UCSD-AML1 (cell line): ENCODE measurements around the gene ST6GALNAC3.

Experiments
- DNase-seq: peaks from one replicate; lab custom pipeline; 2025; ENCODE audit not compliant: unreplicated experiment; lab: John Stamatoyannopoulos, UW

Gene ST6GALNAC3

DNA sequence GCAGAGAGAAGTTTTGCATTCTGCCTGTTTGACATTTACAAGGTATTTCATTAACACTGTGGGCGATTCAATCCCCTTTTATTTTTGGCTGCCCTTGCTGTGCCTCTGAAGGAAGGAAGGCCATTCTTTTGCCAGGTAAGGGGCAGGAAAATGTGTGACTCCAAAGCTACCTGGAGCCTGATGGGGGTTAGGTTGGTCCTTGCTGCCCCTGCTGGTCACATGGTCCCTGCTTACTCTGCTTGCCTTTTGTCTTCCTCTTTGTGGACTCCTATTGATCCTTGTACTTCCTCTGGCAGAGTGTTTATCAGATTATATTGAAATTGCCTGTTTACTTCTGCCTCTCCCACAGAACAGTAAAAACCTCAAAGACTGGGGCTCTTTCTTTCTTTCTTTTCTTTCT, 65.7 kb downstream of the ST6GALNAC3 start:
- no peak for DNase-seq

DNA sequence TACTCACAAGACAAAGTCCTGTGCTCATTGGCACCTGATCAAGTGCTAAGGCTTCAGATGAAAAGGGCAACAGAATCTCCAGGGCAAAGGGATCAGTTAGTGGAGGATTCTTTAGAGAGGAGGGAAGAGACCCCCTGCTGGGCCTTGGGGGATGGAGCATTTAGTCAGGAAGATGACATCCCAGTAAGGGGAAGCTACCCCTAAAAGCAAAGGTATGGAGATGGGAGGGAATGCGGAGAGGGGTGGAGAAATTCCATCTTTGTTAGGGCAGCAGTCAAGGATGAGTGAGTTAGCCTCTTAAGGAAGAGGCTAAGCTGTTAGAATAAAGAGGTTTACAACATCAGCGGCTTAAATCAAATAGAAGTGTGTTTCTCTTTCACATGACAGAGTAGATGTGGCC, 67.4 kb downstream of the ST6GALNAC3 start:
- DNase-seq, result no peak

DNA sequence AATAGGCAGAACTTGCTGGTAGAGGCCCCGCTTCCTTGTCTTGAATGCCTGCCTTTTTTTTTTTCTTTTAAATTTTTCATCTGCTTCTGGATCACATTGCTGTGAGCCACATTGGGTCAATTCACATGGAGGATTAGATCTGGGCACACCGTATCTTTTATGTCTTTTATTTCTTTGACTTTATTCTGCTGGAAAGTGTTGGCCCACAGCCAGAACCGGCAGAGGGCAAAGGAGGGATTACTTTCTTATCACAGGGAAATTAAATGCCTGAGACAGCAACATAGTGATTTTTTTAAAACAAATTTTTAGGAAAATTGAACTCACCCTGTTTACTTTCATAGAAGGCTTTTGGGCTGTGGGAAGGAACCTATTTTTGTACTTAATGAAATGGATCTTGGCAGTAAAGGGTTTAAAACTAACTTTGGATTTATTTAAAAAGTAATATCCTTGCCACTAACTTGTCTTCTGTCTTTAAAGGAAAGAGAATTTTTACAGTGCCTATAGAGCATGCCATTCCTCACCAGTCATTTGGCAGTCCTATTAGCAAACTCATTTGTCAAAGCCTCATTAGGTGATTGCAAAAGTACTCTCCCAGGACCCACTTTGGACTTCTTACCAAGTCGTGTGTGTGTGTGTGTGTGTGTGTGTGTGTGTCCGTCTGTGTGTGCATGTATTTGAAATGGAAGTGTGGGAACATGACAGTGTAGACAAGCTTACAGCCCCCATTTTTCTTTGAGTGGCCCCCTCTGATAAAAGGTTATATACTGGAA, 68.4 kb downstream of the ST6GALNAC3 start:
- no peak for DNase-seq

DNA sequence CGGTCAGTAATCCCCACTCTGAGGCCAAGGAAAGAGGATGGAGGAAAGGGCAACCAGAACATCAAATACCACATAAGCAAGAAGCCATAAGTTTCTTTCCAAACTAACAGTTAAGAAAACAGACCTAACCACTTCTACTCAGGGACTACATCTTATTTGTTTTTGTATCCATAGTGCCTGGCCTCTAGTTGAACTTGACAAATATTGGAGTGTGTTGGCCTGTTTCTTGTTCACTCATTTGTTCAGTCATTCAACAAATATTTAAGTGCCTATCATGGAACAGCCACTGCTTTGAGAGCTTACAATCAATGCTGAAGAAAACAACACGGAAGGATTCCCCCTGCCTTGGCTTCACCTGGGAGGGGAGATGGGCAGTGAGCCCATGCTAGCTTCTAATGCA, 69.7 kb downstream of the ST6GALNAC3 start:
- no peak for DNase-seq

DNA sequence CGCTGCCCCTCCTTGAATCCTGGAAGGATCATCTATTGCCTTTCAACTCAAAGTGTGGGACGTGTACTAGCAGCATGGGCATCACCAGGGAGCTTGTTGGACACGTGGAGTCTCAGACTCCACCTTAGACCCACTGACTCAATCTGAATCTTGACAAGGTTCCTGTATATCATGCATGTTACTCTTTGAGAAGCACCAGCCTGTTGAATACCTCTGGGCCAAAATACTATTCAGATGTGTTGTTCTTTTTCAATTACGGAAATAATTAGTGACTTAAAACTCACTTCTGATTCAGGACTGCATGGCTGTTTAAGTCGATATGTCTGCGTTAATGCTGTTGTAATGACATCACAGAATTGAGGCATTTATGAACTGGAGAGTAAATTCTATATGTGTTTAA, 70.8 kb downstream of the ST6GALNAC3 start:
- DNase-seq, result no peak

DNA sequence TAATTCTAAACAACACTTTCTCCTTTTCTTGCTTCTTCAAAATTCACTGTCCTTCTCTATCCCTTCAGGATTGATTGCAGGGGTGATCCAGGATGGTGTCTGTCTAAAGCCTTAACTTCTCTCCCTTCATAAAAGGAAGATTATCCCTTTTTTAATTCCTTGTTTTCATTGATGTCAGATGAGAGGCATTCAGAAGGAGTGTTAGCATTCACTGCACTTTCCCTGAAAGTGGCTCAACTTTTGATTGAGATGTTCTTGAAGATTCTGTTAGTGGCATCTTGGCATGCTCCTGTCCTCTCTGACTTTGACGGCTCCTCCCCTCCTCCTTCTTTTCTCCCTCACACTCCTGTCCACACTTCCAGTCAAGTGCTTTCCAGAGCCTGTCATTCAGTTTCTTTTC, 71.6 kb downstream of the ST6GALNAC3 start:
- DNase-seq, result no peak

DNA sequence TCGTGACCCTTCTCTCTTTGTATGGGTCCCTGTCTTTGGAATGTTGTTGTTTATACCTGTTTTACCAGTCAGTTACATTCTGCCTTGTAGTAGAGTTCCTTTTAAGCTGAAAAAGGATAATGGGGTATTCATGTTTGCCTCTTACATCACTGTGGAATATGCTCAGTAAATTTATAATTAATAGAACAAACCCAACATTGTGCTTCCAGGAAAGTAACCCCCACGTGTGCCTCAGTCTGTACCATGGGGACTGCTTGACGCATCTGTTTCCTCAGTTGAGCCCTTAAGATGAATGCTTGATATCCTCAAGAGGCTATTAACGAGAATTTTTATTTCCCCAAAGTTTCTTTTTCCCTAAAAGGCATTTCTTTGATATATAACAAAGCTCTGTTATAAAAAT, 73.4 kb downstream of the ST6GALNAC3 start:
- no peak for DNase-seq

DNA sequence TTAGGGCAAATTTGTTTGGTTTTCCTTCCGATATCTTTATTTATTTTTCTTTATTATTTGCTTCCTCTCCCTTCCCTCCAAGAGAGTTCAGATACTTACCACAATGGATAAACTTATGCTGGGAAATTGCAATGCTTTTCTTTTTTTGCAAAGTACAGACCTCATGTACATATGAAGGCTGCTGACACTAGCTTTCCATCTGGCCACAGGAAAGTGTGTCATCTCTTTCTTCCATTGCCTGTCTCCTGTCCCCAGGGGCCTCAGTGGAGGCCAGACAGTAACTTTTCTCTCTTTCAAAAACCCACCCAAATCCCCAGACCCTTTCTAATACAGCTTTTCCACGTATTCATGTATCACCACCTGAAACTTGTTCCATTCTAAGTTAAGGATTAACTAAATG, 73.9 kb downstream of the ST6GALNAC3 start:
- no peak for DNase-seq

DNA sequence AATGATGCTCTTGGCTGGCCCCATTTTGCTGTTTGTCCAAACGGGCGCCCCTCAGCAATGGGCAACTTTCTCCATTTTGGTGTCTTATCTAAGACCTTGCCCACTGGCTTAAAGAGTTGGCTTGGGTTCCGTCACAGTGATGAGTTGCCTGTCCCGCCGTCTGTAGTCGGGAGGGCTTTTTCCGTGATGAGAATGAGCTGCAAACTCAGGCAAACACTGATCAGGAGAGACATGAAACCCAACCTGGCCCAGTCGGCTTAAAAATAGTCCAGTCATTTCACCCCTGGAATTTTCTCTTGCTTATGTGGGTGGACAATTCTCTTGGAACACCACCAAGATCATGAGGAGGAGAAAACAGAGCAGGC, 79.3 kb downstream of the ST6GALNAC3 start:
- no peak for DNase-seq

DNA sequence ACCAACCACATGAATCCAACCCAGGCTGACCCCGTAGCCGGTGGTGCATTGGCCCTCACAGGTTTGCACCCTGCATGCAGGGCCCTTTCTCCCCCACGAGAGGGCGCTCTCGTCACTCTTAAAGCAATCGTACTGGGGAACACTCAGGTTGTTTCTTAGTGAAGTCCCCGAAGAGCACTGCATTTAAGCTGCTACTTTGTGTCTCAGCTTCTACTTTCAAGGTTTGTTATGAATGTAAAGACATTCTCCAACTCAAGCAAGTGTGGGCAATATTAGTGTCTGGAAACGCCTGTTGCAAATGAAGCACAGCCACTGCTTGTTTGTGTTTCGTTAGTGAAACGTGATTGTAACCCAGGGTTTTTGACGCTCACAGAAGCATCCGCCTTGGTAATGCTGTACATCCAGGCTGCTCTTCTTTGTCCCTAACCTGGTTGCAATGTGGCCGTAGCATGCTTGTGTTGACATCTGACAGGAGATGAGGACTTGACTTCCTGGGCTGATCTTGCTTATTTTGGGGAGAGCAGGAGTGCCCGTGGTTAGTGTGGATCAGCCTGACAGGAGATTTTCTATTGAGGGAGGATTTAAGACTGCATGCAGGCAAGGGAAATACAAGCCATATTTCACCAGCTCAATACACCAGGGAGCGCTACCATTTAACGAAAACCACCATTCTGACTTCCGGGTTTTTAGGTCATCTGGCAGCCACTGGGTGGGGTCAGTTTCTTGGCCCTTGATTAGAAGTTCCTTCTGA, 79.8 kb downstream of the ST6GALNAC3 start:
- peak; percentile 67 for DNase-seq

DNA sequence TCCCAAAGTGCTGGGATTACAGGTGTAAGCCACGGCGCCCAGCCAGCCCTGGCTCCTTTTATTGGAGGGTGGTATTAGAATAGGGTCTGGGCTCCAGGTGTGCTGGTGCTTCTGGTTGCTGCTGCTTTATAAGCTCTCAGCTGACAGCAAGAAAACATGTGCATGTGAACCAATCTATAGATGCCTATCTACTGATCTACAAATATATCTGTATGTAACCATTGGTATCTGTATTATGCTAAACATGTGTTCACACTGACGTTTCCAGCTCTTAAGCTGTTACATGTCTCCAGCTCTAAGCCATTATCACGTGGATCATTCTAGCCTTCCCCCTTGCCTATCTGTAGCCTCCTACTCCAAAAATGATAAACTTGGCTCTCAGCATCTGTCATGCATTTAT, 82.4 kb downstream of the ST6GALNAC3 start:
- DNase-seq, result no peak

DNA sequence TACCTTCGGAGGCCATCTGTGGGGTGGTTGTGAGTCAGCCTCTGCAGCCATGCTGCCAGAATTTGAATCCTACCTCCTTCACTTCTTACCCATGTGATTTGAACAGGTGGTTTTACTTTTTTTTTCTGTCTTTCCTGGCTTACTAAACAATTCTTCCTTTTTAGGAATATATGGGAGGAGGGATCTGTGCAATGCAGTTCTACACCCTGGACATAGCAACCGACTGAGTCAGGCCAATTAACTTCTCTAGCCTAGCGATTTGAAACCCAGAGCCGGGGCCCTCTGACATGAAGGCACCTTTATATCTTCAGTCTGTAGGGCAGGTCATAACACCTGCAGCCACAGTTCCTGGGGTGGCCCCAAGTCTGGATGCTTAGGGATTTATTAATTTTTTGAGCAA, 83.6 kb downstream of the ST6GALNAC3 start:
- no peak for DNase-seq

DNA sequence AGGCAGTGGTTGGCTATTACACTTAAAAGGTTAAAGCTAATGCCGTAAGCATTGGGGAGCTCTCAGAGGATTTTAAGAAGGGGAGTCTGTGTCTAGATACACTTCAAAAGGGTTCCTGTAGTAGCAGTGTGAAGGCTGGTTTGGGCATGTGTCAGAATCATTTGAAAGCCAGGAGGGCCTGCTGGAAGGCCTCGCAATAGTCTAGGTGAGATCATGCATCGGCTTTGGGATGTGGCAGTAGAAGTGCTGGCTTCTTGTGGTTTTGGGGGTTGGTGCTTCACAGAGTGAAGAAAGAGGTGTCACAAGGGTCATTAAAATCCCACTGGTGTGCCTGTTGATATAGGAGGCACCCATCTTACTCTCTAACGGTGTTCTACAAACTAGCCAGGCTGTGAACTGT, 85.7 kb downstream of the ST6GALNAC3 start:
- DNase-seq, result no peak

DNA sequence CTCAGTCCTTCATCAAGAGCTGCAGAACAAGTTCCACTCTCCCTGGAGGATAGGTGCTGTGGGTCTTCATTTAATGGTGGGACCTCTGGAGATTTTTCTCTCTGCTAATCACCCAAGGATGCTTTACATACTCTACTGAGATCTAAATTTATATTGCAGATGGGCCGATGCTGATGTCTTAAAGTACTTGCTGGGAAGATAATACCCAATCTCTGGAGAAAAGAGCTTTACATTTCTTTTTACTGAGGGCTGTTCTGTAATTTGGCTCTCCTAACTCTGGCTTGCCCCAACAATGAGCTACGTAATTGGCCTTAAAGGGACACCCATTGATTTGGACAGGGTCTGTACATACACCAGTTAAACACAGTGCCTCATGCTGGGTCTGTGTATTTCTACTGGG, 86.9 kb downstream of the ST6GALNAC3 start:
- no peak for DNase-seq

DNA sequence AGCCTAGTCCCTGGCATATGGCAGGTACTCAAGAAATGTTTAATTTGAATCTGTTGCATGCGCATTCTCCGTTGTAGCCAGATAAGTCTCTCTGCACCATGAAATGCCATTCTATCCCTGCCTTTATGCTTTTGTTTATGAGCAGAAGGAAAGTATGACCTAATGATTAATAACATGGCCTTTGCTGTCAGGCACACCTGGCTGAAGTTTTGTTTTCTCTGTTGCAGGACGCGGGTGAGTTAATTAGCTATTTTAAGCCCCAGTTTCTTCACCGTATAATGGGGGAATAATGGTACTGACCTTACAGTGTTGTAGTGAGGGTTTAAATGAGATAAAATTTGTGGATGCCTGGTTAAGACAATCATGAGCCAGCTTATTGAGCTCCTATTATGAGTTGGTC, 87.7 kb downstream of the ST6GALNAC3 start:
- no peak for DNase-seq

DNA sequence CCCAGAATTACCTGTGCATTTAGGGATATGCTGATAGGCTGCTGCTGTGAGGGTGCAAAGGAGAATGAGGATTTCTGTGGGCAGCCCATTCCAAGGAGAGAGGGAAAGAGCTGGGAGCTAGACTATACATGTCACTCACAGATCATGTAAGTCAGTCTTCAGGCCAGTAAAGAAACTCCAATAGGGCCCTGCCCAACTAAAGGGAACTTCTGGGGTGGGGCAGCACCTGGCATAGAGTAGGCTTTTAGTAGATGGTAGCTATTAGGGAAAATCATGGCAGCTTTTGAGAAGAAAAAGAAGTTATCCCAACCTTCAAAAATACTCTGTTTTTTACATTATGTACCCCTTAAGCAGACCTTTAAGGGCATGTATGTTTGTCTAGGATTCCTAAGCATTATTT, 89.6 kb downstream of the ST6GALNAC3 start:
- no peak for DNase-seq

DNA sequence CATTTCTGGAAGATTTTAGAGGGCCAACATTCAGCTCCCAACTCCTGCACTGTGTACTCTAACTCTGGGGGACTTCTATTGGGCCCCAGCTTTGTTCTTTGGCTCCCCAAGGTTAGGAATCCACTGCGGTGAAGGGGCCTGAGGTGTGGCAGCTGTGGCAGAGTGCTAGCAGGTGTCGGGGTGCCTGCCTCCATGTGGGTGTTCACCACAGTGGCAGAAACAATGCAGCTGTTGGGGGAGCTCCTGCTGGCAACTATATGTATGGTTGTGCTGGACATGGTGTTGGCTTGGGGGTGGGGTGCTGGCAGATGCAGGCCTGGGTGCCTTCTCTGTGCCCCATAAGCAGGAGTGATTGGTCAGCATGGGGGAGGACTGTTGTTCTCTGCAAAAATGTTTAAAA, 95.5 kb downstream of the ST6GALNAC3 start:
- no peak for DNase-seq

DNA sequence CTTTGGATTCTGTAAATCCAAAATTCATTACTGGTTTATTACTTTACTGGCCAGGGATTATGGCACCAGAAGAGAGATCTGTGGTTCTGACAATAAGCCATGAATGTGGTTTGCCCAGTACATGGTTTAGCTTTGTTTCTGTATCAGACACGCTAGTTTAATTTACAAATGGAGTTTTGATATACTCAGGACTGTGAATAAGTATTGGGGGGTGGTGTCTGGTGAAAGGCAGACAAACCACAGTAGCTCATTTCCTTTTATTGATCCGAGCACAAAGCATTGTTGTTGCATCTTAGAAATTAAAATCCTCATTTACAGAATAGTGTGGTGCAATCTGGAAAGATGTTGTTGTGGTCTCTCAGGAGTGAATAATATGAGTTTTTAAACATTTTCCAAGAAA, 96.0 kb downstream of the ST6GALNAC3 start:
- no peak for DNase-seq

DNA sequence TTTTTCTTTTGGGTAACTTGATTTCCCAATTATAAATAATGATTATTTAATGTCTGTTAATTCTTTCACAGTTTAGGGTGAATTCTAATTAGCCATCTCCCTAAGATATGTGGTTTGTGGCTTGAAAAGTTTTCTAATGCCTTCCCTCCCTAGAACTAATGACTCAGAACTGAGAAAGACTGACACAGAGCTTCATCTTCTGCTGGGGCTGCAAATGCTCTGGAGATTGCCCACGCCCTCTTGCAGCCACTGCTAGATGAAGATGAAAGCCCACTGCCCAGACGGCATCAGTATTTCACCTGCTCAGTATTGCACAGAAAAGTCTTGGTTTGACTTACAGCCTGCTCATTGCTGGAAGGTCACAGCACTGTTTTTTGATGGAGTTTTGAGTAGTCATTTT, 101.5 kb downstream of the ST6GALNAC3 start:
- DNase-seq, result no peak

DNA sequence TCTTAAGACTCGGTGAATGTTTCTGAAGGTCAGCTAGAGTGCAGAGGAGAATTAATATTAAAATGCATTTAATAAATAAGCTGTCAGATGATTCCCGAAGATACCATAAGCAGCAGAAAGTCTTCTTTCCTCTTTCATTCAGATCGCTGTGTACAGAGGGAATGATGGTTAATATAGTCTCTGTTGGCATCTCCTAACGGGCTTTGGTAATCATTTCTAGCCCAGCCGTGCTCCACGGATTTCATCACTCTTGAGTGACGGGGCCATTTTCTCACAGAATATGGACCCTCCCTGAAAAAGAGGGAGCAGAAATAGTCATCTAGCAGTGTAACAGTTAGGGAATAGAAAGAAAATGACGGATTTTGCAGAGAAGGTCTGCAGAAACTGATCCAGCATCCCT, 103.1 kb downstream of the ST6GALNAC3 start:
- no peak for DNase-seq

DNA sequence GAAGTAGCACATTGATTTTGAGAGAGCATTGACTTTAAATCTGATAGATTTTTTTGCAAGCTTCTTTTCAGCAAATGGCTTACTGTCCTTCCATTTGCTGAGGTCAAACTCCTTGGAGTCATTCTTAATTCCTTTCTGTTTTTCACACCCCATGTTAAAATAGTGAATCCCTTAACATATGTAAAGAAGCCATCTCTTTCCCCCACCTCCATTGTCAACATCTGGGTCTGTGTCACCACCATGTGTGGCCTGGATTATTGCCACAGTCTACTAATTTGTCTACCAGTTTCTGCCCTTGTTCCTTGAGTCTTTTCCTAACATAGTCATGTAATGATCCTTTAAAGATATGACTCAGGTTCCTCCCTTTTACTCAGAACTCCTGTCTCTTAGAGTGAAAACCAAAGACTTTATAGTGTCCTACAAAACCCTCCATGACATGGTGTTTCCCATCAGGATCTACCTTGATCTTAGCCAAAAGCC, 104.7 kb downstream of the ST6GALNAC3 start:
- no peak for DNase-seq

DNA sequence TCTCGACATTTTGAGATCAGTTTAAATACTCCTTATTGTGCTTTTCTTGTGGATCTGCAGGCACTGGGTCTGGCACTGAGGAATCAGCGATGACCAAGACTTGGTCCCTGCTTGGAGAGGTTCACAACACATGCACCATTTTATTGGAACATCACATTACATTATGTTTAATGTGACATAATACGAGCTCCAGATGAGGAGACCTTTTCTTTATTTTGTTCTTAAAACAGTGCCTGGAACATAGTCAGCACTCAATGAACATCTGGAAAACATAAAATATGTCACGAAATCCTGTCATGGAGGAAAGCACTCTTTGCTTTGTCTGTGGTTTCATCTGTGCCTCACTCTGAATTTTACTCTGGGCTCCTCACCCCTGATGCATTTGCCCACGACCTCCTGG, 110.7 kb downstream of the ST6GALNAC3 start:
- no peak for DNase-seq
